GM18498 (cell line): ENCODE measurements around the gene UMODL1.

ENCODE experiments used
- ATAC-seq: cut with Tn5 transposase; IDR thresholded peaks from one replicate; pipeline ENCODE4 v1.9.1; 2021; ENCODE audit warnings: mild to moderate bottlenecking, moderate library complexity; ENCODE audit not compliant: unreplicated experiment

The UMODL1 gene

DNA sequence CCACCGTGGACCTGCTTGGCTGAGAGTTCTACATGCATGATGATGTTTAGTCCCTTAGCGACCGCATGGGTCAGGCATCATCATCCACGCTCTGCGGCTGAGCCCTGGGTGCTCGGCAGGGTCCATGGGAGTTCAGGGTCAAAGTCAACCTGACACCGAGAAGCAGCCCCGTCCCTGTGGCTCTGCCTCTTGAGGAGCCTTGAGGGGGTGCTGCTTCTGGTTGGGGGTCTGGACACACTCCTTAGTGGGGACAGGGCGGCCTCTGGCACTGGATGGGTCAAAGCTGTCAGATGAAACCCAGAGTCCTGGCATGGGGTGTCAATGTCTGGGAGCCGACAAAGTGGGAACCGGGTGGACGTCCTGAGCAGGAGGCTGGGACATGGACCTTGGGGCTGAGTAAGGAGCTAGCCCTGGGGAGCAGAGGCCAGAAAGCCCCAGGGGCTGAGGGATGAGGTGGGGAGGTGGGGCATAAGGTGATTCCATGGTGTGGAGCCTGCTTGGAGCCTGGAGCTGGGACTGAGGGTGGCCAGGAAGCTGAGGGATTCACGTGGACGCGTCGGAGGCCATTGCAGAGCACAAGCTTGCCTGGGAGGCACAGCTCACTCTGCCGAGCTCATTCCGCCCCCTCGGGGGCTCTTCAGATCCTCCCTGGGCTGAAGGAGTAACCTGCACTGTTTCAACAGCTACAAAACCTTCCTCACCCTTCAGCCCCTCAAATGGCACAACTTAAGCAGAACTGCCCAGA, 53.9 kb downstream of the UMODL1 start:
- no peak for ATAC-seq

DNA sequence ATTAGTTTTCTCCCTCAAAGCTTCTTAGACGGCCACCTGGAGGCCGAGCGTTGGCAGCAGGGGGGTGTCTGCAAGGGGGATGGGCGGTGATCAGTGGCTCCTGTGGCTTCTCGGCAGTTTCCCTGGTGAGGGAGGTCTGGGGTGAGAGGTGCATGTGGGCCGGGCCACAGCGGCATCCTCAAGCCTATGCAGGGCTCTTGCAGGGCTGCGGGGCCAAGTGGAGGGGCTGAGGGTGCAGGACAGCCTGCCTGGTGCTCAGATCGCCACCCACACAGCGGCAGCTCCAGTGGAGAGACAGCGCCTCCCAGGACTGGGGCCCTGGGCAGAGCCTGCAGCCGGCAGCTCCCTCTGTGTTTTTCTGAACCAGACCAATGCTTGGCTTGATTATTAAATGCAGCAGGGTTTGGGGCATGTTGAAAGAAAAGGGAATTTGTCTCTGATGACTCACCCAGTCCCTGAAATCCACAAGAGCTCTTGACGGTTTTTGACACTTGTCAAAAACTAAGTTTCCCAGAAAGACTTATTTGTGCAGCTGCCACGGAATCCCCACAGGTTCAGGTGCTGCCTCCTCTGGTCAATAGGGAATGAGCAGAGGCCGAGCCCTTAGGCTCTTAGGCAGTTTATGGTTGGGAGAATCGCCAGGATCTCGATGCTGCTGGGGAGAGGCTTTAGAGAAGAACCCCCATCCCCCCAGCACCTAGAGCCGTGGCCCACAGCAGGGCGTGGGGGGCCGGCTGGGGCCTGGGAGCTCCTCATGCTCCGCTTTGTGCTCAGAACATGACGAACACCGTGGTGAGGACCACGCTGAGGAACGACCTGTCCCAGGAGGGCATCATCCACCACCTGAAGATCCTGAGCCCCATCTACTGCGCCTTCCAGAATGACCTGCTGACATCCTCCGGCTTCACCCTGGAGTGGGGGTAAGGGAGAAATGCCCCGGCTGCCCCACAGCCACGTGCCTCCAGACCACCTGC, 54.7 kb downstream of the UMODL1 start:
- no peak for ATAC-seq

DNA sequence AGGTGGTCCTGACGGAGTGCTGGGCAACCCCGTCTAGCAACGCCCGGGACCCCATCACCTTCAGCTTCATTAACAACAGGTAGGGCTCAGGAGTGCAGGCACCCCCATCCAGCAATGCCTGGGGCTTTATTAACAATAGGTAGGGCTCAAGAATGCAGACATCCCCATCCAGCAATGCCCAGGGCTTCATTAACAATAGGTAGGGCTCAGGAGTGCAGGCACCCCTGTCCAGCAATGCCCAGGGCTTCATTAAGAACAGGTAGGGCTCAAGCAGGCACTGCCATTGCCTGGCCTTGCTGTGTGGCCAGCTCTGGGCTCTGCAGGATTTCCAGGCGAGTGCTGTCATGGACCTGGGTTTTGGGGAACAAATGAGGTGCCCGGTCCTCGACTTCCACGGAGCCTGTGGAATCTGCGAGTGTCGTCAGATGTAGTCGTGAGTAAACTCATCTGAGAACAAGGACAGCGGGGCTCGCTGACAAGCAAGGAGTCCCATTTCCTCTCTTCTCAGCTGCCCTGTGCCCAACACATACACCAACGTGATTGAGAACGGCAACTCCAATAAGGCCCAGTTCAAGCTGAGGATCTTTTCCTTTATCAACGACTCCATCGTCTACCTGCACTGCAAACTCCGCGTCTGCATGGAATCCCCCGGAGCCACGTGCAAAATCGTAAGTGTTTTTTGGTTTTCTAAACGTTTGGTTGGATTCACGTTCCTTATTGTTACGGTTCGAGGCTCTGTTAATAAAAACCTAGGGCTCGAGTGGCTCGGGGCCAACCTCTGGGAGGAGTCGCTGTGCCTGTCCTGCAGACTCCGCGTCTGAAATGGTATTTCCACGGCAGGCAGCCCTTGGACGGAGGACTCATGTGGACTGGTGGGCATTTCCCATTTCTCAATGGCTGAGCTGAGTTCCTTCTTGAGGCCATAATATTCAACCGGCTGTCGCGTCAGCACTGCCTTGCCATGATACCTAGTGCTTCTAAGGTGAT, 56.3 kb downstream of the UMODL1 start:
- ATAC-seq = no peak

GRCh38 chr21:42129300-42130266, 58.5 kb downstream of the UMODL1 start:
- ATAC-seq = no peak

GRCh38 chr21:42130441-42130840, 59.3 kb downstream of the UMODL1 start:
- no peak for ATAC-seq

GRCh38 chr21:42132183-42132582, 61.1 kb downstream of the UMODL1 start:
- no peak for ATAC-seq

DNA sequence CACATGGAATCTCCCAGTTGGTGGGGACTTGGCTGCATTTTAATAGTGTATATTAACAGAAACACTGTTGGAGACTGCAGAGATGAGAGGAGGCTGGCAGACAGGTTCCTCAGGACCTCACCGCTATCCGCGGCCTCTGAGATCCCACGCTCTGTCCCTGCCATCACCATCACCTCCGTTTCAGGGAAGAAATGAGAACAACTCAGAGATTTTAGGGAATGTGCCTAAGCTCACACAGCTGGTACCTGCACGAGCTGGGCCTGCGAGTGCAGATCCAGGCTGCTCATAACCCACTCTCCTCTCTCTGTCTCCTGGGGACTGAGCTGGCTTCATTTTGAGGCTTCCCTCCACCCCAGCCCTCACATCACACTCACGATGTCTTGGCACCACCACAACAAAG, 62.0 kb downstream of the UMODL1 start:
- ATAC-seq = no peak

DNA sequence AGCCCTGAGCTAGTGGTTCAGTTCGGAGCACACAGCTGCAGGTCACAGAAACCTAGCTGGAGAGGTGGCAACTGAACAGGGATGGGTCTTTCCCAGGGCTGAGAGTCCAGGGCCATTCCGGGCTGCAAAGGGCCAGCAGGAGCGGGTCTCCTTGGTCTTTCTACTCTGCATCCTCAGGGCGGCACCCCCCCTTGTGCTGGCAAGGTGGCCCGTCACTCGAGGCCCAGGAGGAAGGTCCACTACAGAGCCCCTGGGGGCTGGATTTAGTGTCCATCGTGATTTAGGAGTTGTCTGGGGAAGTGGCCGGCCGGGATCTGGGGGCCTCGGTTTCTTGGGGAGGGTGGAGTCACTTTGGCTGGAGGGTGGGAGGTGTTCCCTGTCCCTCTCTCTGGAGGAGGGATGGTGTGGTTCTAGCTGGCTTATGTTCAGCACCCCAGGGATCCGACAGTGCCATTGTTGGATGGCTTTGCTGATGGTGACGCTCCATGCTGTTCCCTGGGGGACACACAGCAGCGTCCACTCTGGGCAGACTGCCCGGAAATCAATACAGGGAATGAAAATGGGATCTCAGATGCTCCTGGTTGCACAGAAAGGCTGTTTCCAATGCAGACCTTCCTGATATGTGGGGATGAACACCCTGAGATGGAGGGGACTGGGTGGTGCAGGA, 64.4 kb downstream of the UMODL1 start:
- ATAC-seq = no peak

DNA sequence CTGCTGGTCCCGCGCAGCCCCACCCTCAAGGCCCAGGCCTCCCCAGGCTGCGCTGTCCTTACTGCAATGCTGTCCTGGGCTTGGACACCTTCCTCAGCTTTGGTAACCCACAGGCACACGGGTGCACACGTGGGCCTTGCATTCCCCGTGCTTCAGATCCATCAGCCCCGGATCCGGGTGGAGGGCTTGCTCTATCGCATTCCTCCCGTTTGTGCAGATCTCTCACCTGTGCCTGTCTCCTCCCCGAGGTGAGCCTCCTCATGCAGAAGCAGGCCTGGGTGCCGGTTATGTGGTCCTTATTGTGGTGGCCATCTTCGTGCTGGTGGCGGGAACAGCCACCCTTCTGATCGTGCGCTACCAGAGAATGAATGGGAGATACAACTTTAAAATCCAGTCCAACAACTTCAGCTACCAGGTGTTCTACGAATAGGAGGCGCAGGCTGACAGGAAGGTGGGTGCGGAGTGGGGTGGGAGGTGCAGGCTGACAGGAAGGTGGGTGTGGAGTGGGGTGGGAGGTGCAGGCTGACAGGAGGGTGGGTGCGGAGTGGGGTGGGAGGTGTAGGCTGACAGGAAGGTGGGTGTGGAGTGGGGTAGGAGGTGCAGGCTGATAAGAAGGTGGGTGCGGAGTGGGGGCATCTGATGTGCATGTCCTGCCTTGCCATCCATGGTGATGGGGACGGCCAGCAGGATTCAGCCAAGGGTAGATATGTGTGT, 66.2 kb downstream of the UMODL1 start:
- no peak for ATAC-seq

- no peak for ATAC-seq
Measured at GRCh38 chr21:42140196-42140934, 69.2 kb downstream of the UMODL1 start.

GRCh38 chr21:42141643-42142042, 70.5 kb downstream of the UMODL1 start:
- ATAC-seq = no peak

- no peak for ATAC-seq
Measured at GRCh38 chr21:42142141-42142540, 71.0 kb downstream of the UMODL1 start.

DNA sequence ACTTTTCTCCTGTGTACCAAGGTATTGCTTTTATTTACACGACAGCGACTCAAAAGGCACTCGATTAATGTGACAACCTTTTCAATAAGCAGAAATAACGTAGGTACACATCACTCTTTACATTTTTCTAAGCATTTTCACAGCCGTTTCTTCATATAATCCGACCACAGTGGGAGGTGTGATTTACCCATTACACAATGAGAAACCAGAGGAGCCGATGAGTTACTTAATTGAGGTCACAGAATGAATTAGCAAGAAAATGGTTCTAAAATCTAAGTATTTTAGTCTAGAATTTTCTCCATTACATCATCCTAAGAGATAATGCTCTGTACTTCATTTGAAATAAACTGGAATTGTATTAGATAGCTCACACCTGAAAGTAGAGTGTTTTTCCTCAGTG, 71.5 kb downstream of the UMODL1 start:
- ATAC-seq = no peak

DNA sequence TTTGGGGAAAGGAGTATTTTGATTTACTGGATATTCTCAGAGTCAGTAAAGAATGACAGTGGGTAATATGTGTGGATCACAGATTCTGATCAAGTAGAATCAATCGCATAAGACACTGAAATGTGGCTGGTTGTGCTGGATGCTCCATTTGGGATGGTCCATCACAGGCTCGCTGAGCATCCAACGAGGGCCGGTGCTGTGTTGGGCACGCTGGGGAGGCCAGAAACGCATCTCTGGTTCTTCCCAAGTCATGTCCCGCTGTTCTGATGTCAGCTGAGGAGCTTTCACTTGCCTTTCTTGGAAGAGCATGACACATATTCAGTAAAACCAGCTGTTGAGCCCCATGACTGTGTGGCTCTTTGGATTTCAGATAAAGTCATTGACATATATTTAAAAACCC, 72.0 kb downstream of the UMODL1 start:
- ATAC-seq = no peak

GRCh38 chr21:42144221-42144620, 73.1 kb downstream of the UMODL1 start:
- ATAC-seq = no peak

- ATAC-seq = no peak
Measured at GRCh38 chr21:42144679-42145568, 73.8 kb downstream of the UMODL1 start.
